22Rv1 (cell line): ENCODE measurements around the gene NPR3.

Source experiments
- CTCF ChIP-seq: fragments of 450-650 bp; IDR thresholded peaks from 2 replicates; pipeline ENCODE4 v1.5.1; 2017; ENCODE audit warnings: mild to moderate bottlenecking
- ZFX ChIP-seq: fragments of 450-650 bp; IDR thresholded peaks from 2 replicates; pipeline ENCODE4 v1.6.1; 2017; ENCODE audit warnings: antibody characterized with exemption, borderline replicate concordance

- TF ChIP-seq CTCF (no peak), ZFX (no peak)
Measured at GRCh38 chr5:32720300-32720699, 9.2 kb downstream of the NPR3 start.
